GM21381 (cell line): Measurements from ENCODE around the gene RESP18.
"Not testable (repeated sequence)": the region's sequence is repeated elsewhere in the genome, so short reads cannot be mapped to it uniquely, and the experiment has no call there.

ENCODE experiments used
- ATAC-seq: cut with Tn5 transposase; IDR thresholded peaks from one replicate; pipeline ENCODE4 v1.9.1; 2021; ENCODE audit warnings: mild to moderate bottlenecking, moderate library complexity; ENCODE audit not compliant: unreplicated experiment

Gene RESP18

GRCh38 chr2:219325657-219326315, 6.8 kb downstream of the RESP18 start:
- no peak for ATAC-seq

- no peak for ATAC-seq
Observed at GRCh38 chr2:219325136-219325535, 7.4 kb downstream of the RESP18 start.

GRCh38 chr2:219323434-219323833, 9.1 kb downstream of the RESP18 start:
- no peak for ATAC-seq

GRCh38 chr2:219314804-219315468, 17.6 kb downstream of the RESP18 start:
- ATAC-seq, result no peak

GRCh38 chr2:219312683-219313263, 19.8 kb downstream of the RESP18 start:
- not testable (repeated sequence) for ATAC-seq

GRCh38 chr2:219309278-219309677, 23.3 kb downstream of the RESP18 start, which contains the start of gene PTPRN:
Gene PTPRN (minus strand): TSS chr2:219309401. CDS start chr2:219309332, 69 bp downstream.
- ATAC-seq, result no peak

GRCh38 chr2:219308142-219309101, 24.1 kb downstream of the RESP18 start:
- no peak for ATAC-seq

GRCh38 chr2:219306047-219306446, 26.5 kb downstream of the RESP18 start:
- ATAC-seq, result no peak

- ATAC-seq, result no peak
Observed at GRCh38 chr2:219304223-219304622, 28.3 kb downstream of the RESP18 start.

GRCh38 chr2:219302412-219302968, 30.1 kb downstream of the RESP18 start:
- no peak for ATAC-seq

GRCh38 chr2:219300022-219300421, 32.5 kb downstream of the RESP18 start:
- ATAC-seq, result no peak

- no peak for ATAC-seq
Observed at GRCh38 chr2:219299372-219299760, 33.2 kb downstream of the RESP18 start.

- ATAC-seq, result peak; percentile 43
Observed at GRCh38 chr2:219298759-219299371, 33.7 kb downstream of the RESP18 start.

GRCh38 chr2:219297766-219298456, 34.6 kb downstream of the RESP18 start:
- ATAC-seq, result no peak

- no peak for ATAC-seq
Observed at GRCh38 chr2:219296631-219297391, 35.7 kb downstream of the RESP18 start.

GRCh38 chr2:219296142-219296541, 36.4 kb downstream of the RESP18 start:
- no peak for ATAC-seq

GRCh38 chr2:219294356-219295351, 37.9 kb downstream of the RESP18 start:
- peak; percentile 91 for ATAC-seq
